DND-41 (cell line): ENCODE data around the gene TMEM125.

ENCODE experiments used
- ATAC-seq: fragments of 200-7000 bp; cut with Tn5 transposase; 3 replicates; pipeline ENCODE4 v1.9.1; 2021; ENCODE audit warnings: low read depth; ENCODE audit not compliant: insufficient read depth
- DNase-seq: peaks from one replicate; pipeline ENCODE4 v3.0.0-alpha.2; 2020
- H2AFZ ChIP-seq: 2 replicates; pipeline ENCODE4 v1.6.0; 2012; ENCODE audit warnings: low read depth, low read length
- H3K27ac ChIP-seq: 2 replicates; pipeline ENCODE4 v1.5.1; 2012; ENCODE audit warnings: low read length, inconsistent platforms
- H3K27me3 ChIP-seq: fragments of 200-600 bp; sonication (generic); 2 replicates; pipeline ENCODE4 v1.6.0; 2012; ENCODE audit warnings: low read length, mild to moderate bottlenecking, inconsistent platforms; ENCODE audit not compliant: insufficient read depth, poor library complexity
- H3K36me3 ChIP-seq: 2 replicates; pipeline ENCODE4 v1.5.1; 2012; ENCODE audit warnings: low read length, inconsistent platforms; ENCODE audit not compliant: insufficient read depth
- H3K4me1 ChIP-seq: 2 replicates; pipeline ENCODE4 v1.5.1; 2012; ENCODE audit warnings: mild to moderate bottlenecking, low read length; ENCODE audit not compliant: insufficient read depth
- H3K4me2 ChIP-seq: 2 replicates; pipeline ENCODE4 v1.6.0; 2012; ENCODE audit warnings: mild to moderate bottlenecking, moderate library complexity, low read length, inconsistent platforms; ENCODE audit not compliant: insufficient read depth
- H3K4me3 ChIP-seq, 2 experiments: fragments of 200-600 bp in 1 of 2; shearing (Covaris generic) in 1 of 2; 2 replicates each; pipeline ENCODE4 v1.5.1; 2012 to 2016; ENCODE audit warnings: inconsistent platforms in 2 of 2, low read length in 2 of 2, mild to moderate bottlenecking in 2 of 2, low read depth in 1 of 2, moderate library complexity in 1 of 2
- H3K79me2 ChIP-seq: 2 replicates; pipeline ENCODE4 v1.6.0; 2012; ENCODE audit warnings: low read length, inconsistent platforms; ENCODE audit not compliant: insufficient read depth
- H3K9ac ChIP-seq: 2 replicates; pipeline ENCODE4 v1.6.0; 2012; ENCODE audit warnings: low read depth, mild to moderate bottlenecking, inconsistent platforms, low read length, moderate library complexity
- H3K9me3 ChIP-seq: 2 replicates; pipeline ENCODE4 v1.5.1; 2012; ENCODE audit warnings: low read length, moderate library complexity, mild to moderate bottlenecking, inconsistent platforms; ENCODE audit not compliant: insufficient read depth, severe bottlenecking
- H4K20me1 ChIP-seq: 2 replicates; pipeline ENCODE4 v1.6.0; 2012; ENCODE audit warnings: low read length; ENCODE audit not compliant: insufficient read depth
- CTCF ChIP-seq: IDR thresholded peaks from 2 replicates; pipeline ENCODE4 v1.5.1; 2012; ENCODE audit warnings: borderline replicate concordance, low read length, moderate library complexity, mild to moderate bottlenecking; ENCODE audit not compliant: poor library complexity, severe bottlenecking; ENCODE audit errors: extremely low read depth
- EZH2 ChIP-seq: IDR thresholded peaks from 3 replicates; pipeline ENCODE4 v1.6.1; 2012; ENCODE audit warnings: borderline replicate concordance, low read depth, mild to moderate bottlenecking, moderate library complexity, low read length, inconsistent platforms; ENCODE audit not compliant: severe bottlenecking

TMEM125 gene

DNA sequence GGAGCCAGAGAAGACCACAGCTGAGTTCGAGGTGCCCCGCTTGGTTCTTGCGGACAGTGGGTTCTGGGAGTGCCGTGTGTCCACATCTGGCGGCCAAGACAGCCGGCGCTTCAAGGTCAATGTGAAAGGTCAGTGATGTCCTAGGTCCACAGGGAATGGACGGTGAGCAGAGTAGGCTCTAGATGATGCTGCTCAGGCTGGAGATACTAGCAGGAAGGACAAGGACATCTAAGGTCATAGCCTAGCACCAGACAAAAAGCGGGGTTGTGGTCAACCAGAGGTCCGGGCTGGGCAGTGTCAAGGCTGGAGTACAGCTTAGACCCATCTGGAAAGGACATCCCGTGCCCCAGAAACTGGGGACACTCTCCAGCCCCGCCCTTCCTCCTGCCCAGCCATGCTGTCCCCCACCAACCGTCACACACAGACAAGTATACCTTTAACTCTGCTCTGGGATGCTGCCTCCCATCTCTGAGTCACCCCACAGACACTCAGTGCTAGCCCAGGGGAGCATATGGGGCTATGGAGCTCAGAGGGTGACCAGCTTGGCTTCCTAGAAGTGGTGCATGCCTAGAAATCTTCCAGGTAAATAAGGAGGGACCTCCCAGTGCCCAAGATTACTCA, 39.7 kb downstream of the TMEM125 start:
- no peak overlapping the region for H3K9ac ChIP-seq
- H3K9me3 ChIP-seq = no peaks in the 10 kb centered on the region
- H3K27ac ChIP-seq = no peak overlapping the region
- ATAC-seq (no peak), DNase-seq (no peak)
- no peaks in the 10 kb centered on the region for H4K20me1 ChIP-seq
- H3K4me3 ChIP-seq = no peak overlapping the region
- H3K27me3 ChIP-seq = no peaks in the 10 kb centered on the region
- no peak overlapping the region for H2AFZ ChIP-seq
- H3K79me2 ChIP-seq = no peaks in the 10 kb centered on the region
- no peaks in the 10 kb centered on the region for H3K4me1 ChIP-seq
- H3K36me3 ChIP-seq = no peaks in the 10 kb centered on the region
- H3K4me2 ChIP-seq = no peak overlapping the region
- TF ChIP-seq EZH2 = no peak
- no peak for TF ChIP-seq CTCF

DNA sequence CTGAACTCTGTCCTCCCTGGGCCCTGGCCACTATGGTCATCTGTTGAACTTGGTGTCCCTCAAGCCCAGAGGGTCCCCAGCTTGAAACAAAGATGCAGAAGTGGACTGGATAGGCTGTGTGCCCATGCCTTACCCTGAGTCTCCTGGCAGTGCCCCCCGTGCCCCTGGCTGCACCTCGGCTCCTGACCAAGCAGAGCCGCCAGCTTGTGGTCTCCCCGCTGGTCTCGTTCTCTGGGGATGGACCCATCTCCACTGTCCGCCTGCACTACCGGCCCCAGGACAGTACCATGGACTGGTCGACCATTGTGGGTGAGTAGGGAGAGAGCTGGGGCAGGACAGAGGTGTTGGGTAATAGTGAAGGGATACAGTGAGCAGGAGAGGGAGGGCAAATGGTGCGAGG, 41.7 kb downstream of the TMEM125 start:
- no peaks in the 10 kb centered on the region for H3K36me3 ChIP-seq
- TF ChIP-seq CTCF (no peak), EZH2 (no peak)
- H3K79me2 ChIP-seq = no peaks in the 10 kb centered on the region
- DNase-seq (no peak), ATAC-seq (no peak)
- H3K4me1 ChIP-seq = no peaks in the 10 kb centered on the region
- no peaks in the 10 kb centered on the region for H3K9me3 ChIP-seq
- no peak overlapping the region for H2AFZ ChIP-seq
- H4K20me1 ChIP-seq = no peaks in the 10 kb centered on the region
- no peak overlapping the region for H3K4me2 ChIP-seq
- no peak overlapping the region for H3K9ac ChIP-seq
- H3K4me3 ChIP-seq = no peak overlapping the region
- H3K27me3 ChIP-seq = no peaks in the 10 kb centered on the region
- H3K27ac ChIP-seq = no peak overlapping the region

DNA sequence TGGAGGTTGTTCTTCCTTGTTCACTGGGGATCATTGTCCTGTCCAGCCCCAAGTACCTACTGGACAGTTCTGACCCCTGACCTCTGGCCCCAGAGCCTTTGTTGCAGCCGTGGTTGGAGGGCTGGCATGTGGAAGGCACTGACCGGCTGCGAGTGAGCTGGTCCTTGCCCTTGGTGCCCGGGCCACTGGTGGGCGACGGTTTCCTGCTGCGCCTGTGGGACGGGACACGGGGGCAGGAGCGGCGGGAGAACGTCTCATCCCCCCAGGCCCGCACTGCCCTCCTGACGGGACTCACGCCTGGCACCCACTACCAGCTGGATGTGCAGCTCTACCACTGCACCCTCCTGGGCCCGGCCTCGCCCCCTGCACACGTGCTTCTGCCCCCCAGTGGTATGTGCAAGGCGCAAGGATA, 42.4 kb downstream of the TMEM125 start:
- no peak for DNase-seq
- no peaks in the 10 kb centered on the region for H4K20me1 ChIP-seq
- no peak overlapping the region for H2AFZ ChIP-seq
- no peak for ATAC-seq
- no peaks in the 10 kb centered on the region for H3K27me3 ChIP-seq
- H3K4me2 ChIP-seq = no peak overlapping the region
- no peaks in the 10 kb centered on the region for H3K4me1 ChIP-seq
- H3K27ac ChIP-seq = no peak overlapping the region
- H3K36me3 ChIP-seq = no peaks in the 10 kb centered on the region
- H3K79me2 ChIP-seq = no peaks in the 10 kb centered on the region
- H3K9me3 ChIP-seq = no peaks in the 10 kb centered on the region
- no peak overlapping the region for H3K4me3 ChIP-seq
- no peak overlapping the region for H3K9ac ChIP-seq
- no peak for TF ChIP-seq CTCF
- no peak for TF ChIP-seq EZH2
